Stimulated activated CD4-positive, alpha-beta T cell treated with anti-CD3 and anti-CD28 coated beads, Interleukin-4, amount 100 ng/mL, for 4 hours (primary cell): ENCODE measurements around the gene ALX3.
"Not testable (repeated sequence)": the region's sequence is repeated elsewhere in the genome, so short reads cannot be mapped to it uniquely, and the experiment has no call there.

Source experiments
- DNase-seq, 2 experiments: peaks; one replicate each; pipeline ENCODE4 v3.0.0-alpha.2; 2020

ALX3 gene

DNA sequence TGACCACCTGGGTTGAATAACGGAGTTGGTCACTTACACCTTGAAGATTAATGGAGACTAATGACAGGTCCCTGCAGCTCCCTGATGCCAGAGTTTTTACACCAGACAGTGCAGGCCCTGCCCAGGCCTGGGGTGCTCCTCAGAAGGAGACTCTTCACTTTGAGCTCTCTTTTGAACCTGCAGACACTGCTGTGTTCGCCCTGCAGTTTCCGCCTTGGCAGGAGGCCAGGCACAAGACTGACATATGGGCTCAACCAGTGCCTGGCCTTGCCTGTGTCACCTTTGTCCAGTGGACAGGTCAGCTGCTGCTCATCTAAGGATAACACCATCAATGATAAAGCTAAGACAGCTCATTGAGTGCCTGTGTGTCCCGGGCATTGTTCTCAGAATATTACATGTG is 30.8 kb downstream of the ALX3 start:
- DNase-seq: no peak

DNA sequence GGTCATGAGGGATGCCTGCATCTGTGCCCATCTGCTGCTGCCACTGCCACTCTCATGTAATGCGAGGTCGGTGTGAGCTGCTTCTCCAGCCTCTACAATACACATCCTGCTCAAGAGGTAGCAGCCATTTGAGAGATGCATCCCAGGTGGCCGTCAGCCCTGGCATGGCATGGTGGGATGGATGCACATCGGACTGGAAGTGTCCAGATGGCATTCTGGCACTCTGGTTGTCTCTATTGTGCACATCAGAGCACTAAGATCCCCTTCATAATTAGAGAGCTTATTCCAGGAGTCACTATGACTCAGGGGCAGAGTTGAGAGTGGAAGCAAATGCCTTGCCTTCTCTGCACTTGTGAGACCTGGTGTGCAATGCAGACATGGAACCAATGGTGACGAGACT is 32.2 kb downstream of the ALX3 start:
- DNase-seq: no peak

DNA sequence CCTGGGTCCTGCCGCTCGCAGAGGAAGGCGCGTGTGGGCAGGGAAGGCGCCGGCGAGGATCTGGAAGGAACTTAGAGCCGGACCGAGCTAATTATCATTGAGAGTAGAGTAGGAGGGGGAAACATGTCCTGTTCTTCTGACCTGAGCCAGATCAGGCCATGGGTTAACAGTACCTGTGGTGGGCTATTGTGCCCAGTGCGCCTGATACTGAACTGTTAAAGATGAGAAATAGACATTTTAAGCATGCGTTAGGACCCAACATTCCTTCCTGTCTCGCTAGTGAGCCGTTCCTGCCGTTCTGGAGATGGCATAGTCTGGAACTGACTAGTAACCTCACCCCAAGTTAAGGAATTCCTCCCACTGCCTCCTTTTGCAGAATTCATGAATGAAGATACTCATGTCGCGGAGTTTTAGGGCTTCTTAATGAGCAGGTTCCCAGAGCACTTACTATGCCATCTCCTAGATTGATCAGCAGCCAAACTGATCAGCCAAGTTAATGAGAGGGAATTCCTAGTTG is 35.2 kb downstream of the ALX3 start:
- DNase-seq: no peak

DNA sequence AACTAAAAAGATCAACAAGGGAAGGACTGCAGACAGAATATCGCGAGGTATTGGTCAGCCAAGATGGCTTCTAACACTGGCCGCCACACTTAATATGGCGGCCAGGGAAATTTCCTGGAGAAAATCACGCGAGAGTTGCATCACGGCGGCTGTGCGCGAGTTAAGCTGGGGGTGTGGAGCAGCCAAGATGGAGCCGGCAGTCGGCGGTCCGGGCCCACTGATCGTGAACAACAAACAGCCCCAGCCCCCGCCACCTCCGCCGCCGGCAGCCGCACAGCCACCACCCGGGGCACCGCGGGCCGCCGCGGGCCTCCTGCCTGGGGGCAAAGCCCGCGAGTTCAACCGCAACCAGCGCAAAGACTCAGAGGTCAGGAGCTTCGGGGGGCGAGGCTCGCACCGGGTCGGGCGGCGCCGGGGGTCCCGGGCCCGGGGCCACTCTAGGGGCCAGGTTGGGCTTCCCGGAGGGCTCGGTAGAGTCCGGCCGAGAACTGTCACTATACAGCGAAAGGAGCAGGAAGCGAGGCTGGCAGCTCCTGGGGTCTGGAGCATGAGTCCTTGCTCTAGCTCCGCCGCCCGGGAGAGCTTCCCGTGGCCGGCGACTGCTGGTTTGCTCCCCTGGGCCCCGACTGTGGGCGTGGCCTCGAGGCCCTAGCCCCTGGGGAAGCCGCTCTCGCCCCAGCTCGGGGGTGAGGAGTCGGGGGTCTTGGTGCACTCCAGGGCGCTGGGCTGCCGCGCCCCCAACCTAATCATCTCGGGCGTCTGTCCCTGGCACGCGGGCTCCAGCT is 35.8 kb downstream of the ALX3 start, which contains the start of gene STRIP1:
Gene STRIP1, plus strand, starts transcription at position 174 of the 785 bp plus-strand sequence. Its CDS starts 14 bp downstream, at position 188.
- peak; percentile 84 to 93 for DNase-seq

DNA sequence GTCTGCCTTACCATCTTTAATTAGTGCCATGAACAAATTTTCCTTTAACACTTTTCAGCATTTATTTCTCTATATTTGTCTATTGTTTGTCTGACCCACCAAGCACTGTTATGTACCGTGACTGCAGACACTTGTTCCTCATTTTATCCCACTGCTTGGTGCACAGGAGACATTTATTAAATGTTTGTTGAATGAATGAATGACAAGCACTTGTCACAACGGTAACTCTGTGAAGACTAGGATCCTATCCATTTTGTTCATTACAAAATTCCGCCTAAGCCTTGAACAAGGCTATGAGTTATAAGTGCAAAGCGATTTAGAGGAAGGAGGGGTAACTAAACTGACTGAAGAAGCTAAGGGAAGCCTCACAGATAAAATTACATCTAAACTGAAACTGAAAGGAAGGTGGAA is 36.4 kb downstream of the ALX3 start:
- no peak for DNase-seq

DNA sequence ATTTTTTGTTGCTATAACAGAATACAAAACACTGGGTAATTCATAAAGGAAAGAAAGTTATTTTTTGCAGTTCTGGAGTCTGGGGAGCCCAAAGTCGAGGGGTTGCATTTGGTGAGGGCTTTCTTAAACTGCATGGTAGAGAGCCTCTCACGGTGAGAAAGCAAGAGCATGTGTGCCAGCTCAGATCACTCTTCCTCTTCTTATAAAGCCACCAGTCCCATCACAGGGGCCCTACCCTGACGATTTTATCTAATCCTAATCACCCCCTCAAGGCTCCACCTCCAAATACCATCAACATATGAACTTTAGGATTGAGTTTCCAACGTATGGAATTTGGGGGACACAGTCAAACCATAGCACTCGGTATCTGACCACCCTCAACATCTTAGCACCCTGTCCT is 37.1 kb downstream of the ALX3 start:
- DNase-seq: no peak

DNA sequence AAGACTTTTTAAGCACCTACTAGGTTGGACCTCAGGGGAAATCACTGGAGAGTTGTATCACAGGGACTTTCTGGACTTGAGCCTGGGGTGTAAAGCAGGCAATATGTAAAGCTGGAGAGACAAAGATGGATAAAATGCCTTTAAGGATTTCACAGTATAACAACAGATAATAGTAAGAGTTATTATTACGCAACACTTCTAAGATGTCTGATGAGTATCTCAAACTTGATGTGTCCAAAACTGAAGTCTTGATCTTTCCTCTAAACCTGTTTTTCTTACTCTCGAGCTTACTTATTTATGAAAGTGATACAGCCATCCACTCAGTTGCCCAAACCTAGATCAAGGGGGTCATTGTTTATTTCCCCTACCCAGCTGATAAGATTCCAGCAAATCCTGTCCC is 38.1 kb downstream of the ALX3 start:
- no peak for DNase-seq

DNA sequence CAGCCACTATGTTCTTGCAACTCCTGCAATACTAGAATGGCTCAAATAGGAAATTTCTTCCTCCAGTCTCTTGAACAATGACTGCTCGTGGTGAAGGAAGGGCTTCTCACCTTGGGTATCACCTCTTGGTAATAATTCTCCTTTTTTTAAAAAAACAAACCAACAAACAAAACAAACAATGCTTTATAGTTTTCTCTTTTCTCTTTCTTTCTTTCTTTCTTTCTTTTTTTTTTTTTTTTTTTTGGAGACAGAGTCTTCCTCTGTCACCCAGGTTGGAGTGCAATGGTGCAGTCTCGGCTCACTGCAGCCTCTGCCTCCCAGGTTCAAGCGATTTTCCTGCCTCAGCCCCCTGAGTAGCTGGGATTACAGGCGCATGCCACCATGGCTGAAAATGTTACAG is 39.8 kb downstream of the ALX3 start:
- DNase-seq: not testable (repeated sequence)

DNA sequence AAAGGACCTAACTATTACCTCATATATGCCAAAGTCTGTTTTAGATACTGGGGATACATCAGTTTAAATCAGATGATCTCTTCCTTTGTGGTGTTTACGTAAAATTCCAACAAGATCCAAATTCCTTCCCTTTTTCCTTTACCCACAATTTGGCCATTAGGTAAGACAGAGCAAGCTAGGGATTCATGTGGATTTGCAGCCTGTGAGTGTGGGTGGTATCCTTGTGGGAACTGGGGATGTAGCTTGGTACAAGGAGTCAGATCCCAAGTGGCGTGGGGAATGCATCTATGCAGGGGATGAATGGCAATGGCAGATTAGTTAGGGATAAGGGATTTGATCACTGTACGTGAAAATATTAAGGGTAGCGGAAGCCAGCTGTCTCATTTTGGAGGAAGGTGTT is 45.9 kb downstream of the ALX3 start:
- no peak for DNase-seq

DNA sequence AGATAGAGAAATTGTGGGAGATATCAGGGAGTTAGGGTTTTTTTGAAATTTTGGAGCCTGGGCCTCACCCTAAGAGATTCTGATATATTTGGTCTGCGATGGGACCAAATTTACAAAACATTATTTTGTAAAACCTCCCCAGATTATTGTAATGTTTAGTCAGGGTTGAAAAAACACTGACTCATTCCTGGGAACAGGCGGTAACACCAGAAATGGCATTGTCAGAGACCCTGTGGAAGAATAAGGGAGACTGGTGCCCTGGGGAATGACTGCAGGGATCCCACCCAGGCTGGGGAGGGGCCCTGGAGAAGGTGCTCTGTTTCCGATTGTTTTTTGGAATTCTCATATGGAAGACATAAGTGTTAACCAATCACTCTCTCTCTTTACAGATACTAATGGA is 49.2 kb downstream of the ALX3 start:
- no peak for DNase-seq

DNA sequence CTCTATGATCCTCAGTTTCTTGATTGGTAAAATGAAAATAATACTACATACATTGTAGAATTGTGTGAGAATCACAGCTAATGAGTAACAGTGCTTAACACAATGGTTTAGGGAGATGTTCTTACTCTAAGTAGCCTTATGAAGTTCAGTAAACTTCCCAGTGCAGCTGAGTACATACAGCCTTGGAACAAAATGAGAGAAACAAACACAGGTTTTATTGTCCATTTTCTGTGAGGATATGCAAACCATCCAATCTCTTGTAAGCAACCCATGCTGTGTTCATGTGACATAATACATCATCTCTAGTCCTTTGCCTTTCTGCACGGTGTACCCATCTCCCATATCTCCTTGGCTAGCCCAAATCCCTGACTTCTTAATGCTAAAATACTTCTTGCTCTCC is 50.7 kb downstream of the ALX3 start:
- no peak for DNase-seq

DNA sequence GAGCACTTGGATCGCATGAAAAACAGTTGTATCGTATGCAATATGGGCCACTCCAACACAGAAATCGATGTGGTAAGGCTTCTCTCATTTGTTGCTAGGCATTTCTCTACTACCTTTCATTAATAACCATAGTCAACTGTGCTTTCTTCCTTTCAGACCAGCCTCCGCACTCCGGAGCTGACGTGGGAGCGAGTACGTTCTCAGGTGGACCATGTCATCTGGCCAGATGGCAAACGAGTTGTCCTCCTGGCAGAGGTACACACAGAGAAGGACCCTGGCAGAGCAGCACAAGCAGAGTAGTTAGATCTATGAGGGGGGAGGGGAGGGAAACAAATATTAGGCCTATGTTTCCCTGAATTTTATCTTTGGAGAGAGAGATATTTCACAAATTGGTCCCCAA is 52.1 kb downstream of the ALX3 start:
- DNase-seq: no peak

DNA sequence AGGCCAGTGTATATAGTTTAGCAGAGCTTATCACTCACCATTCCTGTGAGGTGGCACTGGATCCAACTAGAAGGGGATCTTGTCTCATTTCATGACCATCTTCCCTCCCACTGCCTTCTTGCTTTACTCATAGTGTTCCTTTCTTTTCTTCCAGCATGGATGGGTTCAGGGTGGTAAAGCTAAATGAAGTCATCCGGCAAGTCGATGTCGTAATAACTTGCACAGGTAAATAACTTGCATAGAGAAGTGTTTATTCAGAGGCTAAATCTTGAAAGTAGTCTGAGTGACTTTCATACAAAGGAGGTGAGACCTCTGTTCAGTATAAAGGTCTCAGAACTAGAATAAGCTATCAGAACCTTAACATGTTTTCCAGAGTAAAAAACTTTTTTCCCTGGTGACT is 52.7 kb downstream of the ALX3 start:
- no peak for DNase-seq

DNA sequence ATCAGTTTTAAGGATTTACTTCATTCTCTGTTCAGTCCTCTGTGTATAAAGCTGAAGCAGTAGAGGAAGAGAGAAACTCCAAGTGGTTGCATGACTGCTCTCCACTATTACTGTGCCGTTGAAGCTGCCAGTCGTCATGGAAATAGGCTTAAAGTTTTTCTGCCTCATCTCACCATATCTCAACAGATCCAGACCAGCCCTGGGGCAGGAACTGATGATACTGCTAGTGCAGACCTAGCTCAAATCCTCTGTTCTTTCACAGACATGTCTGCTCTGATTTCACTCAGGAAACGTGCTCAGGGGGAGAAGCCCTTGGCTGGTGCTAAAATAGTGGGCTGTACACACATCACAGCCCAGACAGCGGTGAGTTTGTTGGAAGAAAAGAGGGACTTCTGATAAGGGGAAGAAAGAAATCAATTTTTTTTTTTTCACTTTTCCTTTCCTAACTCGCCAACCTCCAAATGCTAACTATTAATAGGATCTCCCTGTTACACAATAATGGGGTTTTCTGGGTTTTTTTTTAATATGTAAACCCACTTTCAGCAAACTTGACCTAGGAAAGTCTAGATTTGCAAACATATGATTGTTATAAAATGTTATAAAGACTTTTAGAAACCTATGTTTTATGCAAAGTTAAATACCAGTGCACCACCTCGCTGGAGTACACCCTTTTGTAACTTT is 58.2 kb downstream of the ALX3 start:
- DNase-seq: no peak

DNA sequence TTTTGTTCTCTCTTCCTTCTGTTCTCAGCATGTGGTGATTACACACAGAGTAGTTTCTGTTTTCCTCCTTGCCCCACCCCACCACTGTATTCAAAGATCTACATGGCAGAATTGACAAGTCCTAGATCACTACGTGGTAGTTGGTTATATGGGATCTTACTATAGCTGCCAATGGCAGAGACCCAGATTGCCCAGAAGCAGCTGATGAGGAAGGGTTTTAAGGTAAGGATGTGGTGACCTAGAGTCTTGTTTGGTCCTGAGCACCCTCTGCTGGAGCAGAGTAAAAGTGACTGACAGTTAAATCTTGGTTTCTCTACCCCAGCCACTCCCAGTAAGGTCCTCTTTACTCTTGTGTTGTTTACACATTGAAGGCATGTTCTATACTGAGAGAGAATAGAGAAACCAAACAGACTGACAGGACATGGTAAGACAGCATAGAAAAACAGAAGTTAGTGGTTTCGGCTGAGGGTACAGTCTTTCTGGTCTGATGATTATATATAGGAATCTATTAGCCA is 58.9 kb downstream of the ALX3 start:
- peak in 1 of 2 experiments; percentile 15 for DNase-seq
